ENCODE measurements around the gene THTPA. TPM values are rescaled to one million over a fixed set of nuclear protein-coding genes. Genes with fewer than 3 reads are reported as not detected.

The THTPA gene
- polyA plus RNA-seq, 4 donors: 13.6 to 20.7 (median 17.4) TPM

DNA sequence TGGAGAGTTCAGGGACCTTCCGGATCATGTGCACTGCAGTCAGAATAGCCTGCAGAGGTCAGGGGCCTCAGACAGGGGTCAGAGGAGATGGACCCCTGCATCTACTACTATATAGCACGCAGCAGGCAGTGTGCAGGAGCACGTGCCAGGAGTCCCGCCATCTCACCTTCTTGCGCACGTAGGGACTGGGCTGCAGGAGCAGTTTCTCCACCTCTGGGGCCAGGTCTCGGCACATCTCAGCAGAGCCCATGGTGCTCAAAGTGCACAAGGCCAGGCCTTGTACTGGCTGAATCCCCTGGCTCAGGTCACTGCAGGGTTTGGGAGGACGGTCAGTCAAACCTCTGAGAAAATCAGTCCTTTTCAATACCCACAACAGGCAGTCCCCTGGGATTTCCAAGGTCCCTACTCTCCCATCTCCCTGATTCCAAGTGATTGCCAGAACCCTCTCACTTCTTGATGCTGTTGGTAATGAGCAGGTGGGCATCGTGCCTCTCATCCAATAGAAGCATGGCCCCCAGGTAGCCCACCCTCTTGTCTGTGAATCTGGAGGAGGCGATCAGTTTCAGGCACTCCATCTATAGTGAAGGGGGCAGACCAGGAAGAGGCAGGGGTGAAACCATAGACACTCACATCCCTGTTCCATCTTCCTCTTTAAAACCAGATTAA lies 10.2 kb downstream of the THTPA start:
- DNase-seq (ENCODE audit: low read depth in 4 of 4, low spot score in 3 of 4): no peak

DNA sequence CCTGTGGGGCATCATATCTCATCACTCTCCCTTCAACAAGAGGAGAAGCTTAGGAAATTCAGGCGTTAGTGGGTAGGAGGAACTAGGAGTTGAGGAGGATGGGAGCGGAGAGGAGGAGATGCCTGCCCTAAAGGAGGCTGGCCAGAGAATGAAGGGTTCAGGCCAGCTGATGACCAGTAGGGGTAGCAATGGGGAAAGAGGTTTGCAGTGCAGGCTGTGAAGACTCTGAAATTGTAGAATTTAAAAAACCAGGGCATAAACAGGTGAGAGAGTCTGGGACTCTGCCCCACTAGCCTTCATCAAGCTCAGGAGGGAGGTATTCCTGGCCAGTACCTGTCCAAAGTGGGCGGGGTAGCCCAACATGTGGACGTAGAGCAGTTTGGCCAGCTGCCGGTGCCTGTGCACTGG lies 10.7 kb downstream of the THTPA start:
- DNase-seq (ENCODE audit: low read depth in 4 of 4, low spot score in 3 of 4): no peak

DNA sequence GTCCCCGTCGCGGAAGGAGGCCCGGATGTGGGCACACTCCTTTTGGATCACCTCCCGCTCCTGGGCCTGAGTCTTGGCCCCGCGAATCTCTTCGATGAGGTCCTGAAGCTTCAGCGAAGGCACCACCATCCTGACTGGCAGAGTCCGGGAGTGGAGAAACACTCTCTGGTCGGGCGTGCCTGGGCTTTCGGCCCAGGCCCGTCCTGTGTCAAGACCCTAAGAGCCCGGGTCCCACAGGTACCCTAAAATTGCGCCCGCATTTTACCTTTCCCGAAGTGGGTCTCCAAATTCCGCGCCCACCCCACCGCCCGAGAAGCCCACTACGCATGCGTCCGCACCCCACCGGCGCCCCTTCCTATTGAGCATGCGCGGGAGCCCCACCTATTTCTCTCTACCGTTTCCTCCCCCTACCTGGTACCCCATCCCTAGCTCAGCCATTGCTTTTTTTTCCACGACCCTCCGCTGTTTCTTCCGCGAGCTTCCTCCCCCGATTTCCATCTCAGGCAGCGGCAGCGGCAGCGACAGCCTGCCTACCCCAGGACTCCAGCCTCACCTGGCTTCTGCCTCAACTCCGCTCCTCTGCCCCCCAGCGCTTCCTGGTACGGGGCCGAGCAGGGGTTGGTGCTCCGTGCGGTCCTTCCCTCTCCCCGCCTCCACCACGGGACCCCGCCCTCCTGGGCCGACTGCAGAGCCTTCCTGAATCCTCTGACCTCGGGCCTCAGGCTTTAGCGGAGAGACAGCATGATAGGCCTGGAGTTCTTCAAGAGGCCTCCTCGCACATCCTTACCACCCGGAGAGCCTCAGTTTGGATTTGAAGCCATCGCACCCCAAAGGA lies 11.3 kb downstream of the THTPA start, which contains the start of gene AP1G2:
Gene AP1G2, minus strand, starts transcription at position 606 of the 835 bp plus-strand sequence. Its CDS starts 477 bp downstream, at position 129.
- peak in 2 of 4 donors; percentile 65 to 75 for DNase-seq (ENCODE audit: low read depth in 4 of 4, low spot score in 3 of 4)

DNA sequence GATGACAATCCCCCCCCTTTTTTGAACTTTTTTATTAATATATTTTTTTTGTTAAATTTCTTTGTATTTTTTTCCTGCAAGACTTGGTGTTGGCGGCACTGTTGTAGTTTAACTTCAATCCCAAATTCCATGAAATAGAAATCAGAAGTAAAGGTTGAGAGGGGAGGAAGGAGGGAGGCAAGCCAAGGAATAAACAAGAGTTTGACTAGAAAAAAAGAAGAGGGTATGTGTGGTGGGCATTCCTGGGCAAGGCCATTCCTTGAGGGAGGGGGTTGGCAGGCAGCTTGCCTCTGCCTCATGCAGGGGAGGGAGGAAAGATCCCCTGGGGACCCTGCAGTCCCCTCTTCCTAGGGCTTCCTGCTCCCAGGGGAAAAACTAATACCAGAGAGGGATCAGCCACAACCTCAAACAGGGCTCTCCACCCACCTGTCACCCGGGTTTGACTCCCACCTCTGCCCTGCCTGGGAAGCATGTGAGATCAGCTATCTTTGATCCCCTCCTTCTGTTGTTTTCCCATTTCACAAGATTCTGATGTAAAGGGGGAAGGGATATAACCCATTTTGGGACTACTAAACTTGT lies 12.0 kb downstream of the THTPA start:
- no peak for DNase-seq (ENCODE audit: low read depth in 4 of 4, low spot score in 3 of 4)

DNA sequence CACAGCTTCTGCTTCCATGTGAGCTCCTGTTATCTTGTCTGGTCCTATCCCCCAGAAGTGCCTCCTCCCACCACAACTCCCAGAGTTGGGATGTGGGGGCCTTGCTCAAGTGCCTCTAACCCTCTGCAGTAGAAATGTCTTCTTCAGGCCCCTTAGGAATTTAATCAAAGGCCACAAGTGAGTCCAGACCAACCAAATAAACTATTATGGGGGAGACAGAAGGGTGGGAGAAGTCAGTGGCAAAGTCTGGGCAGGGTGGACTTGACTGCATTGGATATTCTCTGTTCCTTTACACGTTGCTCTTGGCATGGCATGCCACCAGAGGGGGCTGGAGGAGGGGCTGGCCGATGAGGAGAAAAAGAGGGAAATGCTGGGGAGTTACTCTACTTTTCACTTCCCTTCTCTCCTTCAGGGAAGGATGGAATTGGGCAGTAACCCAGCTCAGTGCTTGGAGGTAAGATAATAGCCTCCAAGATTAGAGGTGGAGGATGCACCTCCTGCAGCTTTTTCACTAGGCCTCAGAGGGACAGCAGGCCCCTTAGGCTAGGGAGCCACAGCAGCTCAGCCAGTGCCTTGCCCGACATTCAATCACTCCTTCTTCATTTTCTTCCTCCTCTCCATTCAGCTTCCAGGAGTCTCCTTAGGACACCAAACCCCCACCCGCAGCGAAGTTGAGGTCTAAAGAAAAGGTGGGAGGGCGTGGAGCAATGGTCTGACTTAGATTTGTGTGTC lies 12.7 kb downstream of the THTPA start:
- no peak for DNase-seq (ENCODE audit: low read depth in 4 of 4, low spot score in 3 of 4)

DNA sequence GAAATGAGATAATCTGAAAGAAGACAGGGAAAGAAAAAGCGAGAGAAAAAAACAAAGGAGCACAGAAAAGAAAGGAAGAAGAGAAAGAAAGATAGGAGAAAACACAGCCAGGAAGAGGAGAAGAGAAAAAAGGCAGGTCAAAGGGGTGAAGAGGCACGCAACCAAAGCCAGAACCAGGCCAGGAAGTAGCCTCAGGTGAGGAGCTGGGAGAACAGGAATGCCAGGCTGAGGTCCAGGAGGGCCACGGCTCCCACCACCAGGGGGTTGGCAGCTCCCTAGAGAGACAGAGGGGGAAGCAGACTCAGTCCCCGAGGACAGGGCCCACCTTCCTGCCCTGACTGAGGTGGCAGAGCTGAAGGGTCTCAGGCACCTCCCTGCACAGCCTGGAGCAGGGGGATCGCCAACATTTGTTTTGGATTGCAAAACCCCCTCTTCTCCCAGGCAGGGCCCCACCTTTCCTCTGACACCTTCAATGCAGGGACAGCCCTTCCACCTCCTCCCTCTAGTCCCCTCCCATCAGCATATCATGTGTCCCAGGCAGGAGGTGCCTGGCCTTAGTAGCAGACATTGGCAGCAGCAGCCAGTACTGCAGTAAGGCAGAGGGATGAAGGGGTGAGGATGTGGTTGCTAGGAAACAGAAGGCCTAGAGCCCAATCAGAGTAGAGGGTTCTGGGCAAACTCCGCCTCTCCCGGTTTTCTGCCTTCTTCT lies 13.5 kb downstream of the THTPA start:
- DNase-seq (ENCODE audit: low read depth in 4 of 4, low spot score in 3 of 4): no peak

DNA sequence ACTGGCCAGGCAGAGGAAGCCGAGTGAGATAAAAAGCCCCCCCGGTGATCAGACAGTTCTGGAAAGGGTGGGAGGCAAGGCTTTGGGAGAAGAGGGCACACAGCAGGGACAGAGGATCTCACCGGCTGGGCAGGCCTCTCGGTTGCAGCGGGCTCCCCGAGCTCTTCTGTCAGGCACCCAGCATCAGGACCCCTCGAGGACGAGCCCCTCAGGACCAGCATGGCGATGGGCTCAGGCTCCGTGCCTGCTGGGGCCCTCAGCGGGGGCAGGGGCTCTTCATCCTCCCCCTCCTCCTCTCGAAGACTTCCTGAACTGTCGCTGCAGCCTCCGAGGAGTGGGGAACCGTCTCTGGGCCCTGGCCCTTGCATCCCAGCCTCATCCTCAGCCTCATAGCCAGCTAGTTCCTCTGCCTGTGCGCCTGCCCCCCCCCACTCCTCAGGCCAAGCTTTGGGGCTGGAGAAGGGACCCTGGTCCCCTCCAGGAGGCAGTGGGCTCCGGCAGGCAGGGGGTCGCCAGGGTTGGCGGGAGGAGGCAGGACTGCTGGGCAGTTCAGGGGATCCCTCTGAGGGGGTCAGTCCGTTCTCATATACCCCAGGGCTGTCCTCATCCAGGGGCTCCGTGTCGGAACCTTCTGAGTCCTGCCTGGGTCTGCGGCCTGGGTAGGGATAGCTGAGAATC lies 14.9 kb downstream of the THTPA start:
- no peak for DNase-seq (ENCODE audit: low read depth in 4 of 4, low spot score in 3 of 4)

DNA sequence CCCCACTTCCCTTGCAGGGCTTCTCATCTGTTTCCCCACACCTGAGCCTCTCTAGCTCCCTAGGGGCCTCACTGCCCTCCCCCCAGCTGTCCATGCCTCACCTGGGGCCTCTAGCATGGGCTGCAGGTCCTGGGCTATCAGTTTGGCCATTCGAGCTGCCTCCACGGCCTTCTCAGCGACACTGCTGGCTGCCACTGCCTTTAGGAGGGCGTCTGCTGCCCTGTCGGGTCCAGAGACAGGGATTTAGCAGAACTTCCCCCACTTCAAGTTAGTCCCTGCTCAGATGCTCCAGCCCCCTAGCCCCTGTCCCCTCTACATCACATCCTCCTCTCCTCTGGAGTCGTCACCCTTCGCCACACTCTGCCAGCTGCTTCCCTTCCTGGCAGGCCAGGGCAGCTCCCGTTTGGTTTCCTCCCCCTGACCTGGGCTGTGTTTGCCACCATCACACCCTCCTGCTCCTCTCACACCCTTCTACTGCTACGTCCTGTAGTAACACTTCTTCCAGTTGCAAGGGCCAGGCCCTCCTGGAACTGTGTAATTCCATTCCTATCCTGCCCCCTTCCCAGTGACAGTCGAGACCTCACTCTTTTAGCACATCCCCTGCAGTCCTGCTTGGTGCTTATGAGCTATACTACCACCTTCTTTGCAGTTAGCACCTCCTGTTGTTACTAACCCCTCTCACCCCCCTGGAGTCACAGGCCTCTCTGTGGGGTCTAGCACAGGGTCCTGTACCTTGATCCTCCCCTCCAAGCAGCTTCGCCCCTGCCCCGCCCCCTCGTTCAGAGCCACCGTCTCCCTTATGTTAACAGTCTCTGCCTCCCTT lies 15.8 kb downstream of the THTPA start:
- DNase-seq (ENCODE audit: low read depth in 4 of 4, low spot score in 3 of 4): no peak

DNA sequence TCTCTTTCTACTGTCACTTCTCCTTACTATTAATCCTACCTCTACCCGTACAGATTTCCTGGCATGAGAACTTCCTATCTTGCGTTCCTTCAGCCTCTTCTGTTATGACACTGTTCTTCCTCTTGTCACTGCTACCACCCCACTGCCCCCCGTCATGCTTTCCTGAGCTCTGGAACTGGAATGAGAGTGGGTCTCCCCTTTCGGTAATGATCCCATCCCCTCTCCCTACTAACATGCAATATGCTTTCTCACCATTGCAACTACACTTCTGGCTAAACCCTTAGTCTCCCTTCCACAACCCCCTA lies 16.4 kb downstream of the THTPA start:
- no peak for DNase-seq (ENCODE audit: low read depth in 4 of 4, low spot score in 3 of 4)

DNA sequence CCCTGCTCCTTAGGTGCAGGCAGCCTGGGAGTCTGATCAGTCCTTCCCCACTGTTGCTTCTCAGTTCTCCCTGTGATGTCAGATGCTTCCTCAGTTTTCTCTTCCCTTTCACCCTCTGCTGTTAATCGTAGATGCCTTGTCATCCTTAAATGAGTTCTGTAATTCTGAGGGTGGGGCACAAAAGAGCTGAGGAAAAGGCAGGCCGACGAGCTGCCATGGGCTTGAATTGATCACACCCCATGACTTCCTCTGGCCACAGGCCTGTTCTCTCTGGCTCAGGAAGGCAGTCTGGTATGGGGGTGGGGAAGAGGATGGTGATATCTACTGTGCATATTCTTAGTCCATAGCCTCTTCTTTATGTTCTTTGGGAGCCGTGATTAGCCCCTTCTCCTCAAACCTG lies 16.8 kb downstream of the THTPA start:
- DNase-seq (ENCODE audit: low read depth in 4 of 4, low spot score in 3 of 4): no peak

DNA sequence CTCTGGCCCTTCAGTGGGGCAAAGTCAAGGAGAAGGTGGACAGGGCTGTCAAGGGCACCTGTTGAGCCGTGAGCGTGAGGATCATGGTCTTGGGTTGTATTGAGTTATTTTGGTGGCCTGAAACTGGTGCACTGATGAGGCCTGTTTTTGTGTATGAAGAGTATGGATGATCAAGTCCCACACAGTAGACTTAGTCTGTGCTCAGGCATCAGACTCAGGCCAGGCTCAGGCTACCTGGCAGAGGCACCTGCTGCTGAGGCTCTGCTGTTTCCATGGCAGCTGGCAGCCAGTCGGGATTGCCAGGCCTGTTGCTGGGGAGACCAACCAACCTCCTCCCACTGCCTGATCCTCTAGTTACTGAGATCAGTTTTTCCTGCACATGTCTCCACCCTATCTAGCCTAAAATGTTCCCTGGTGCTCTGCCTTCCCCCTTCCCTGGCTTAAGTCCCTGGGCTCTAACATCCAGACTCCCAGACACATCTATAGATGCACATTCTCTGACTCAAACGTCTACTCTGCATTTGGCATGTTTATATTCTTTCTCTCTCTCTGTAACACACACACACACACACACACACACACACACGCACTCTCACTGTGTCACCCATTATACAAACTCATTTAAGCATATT lies 17.4 kb downstream of the THTPA start:
- DNase-seq (ENCODE audit: low read depth in 4 of 4, low spot score in 3 of 4): no peak

DNA sequence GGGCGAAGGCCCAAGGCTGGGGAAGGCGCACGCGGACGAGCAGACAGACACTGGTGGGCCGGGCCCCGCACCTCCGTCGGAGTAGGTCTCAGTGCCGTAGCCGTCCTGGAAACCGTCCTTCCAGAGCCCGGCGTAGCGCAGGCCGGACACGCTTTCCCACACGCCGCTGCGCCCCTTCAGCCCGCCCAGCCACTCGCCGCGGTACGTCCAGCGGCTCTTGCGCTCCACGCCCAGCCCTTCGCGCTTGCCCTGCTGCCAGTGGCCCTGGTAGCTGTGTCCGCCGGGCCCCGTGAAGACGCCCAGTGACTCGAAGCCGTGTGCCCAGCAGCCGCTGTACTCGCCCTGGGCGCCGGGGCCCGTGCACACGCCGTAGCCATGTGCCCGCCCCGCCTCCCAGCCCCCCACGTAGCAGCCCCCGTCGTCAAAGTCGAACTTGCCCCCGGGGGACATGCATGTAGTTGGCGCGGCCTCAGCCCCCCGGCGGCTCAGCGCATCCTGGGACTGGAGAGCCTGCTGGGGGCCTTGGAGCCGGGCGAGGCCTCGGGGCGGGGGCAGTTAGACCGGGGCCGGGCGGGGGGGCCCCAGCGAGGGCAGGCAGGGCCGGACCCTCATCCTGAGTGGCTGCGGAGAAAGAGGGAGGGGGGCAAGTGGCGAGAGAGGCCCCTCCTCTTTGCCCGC lies 21.1 kb downstream of the THTPA start:
- no peak for DNase-seq (ENCODE audit: low read depth in 4 of 4, low spot score in 3 of 4)

DNA sequence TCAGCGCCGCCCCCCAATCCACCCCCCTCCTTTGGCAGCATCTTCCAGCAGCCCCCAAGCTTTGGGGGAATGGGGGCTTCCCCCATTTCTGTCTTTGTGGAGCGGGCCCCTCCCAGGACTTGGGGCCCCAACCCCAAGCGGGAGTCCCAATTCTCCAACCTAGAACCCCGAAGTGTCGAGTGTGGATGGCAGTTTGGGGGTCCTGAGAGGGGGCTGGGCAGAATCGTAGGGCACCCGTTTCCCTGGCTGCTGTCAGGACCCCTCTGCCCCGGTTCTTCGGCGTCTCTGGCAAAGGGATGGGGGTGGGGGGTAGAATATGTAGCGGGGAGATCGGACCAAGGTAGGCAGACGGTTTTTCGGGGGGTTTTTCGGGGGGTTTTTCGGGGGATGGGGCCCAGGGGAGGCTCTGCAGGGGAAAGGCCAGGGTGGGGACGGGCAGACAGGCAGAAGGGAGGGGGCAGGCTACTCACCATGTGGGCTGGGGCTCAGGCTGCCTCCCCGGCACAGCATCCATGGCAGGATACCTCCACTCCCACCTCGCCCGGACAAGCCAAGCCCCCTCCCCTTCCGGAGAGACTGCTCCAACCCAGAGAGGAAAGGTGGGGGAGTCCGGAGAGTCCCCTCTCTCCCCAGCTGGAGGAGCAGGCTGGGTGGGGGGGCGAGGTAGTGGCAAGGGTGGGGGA lies 21.8 kb downstream of the THTPA start:
- no peak for DNase-seq (ENCODE audit: low read depth in 4 of 4, low spot score in 3 of 4)

DNA sequence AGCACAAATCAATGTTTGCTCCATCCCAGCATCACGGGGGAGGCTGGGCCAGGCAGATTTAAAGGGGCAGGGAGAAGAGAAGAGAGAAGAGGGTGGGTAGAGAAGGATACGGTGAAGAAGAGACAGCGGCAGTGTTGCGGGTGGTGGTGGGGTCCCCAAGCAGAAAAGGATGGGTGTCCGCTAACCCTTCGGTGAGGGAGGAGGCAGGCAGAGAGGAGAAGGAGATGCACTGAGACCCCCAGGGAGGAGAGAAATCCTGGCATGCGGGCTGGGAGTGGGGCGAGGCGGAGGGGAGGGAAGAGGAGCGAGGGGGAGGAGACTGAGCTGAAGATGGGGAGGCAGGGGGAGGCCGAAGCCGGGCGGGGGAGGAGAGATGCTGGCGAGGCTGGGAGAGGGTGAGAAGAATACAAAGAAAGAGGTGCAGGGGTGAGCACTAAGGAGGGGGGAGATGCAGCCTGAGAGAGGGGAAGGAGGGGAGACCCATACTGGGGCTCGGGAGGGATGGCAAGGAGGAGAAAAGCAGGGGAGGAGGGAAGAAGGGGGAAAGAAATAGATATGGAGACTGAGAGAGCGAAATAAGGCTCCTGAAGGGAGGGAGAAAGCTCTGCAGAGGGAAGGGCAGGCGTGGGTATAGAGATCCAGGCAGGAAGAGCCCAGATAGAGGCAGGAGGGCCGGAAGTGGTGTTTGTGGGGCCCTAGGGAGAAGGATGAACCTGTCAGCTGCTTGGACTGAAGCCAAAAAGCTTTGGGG lies 22.7 kb downstream of the THTPA start, which contains the start of gene JPH4:
Gene JPH4, minus strand, starts transcription at position 231 of the 751 bp plus-strand sequence. CDS start 1,337 bp downstream, outside the sequence.
- DNase-seq (ENCODE audit: low read depth in 4 of 4, low spot score in 3 of 4): no peak

DNA sequence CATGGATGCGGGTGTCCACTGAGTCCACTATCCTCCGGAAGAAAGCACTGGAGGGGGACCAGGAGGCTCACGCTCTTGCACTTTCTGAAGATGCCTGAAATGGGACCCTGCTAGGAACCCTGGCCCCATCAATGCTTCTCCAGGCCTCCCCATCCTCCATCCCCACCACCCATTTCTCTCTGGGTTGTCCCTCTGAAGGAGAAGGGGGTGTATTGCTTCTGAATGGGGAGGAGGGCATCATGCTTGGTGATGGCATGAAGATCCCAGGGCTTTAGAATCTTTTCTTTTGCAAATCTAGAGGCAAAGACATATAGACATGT lies 23.2 kb downstream of the THTPA start:
- no peak for DNase-seq (ENCODE audit: low read depth in 4 of 4, low spot score in 3 of 4)

DNA sequence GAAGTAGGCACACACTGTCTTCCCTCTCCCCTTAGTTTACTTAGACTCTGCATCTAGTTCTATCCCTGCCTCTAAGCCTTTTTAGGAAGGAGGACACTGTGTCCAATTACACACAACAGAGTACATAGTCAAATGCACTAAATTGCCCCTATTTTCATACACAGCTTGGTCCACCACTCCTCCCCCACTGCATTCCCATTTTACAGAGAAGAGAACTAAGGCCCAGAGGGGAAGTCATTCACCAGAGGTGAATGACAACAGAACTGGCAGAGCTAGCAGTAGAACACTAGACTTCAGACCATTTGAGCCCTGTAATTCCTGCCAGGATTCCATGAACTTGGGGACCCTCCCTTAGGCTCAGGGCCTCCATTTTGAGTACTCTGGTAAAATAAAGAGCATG lies 23.7 kb downstream of the THTPA start:
- no peak for DNase-seq (ENCODE audit: low read depth in 4 of 4, low spot score in 3 of 4)
